Endometrial microvascular endothelial cells (primary cell): ENCODE data around the gene RNF212B. TPM values are rescaled to one million over a fixed set of nuclear protein-coding genes. Genes with fewer than 3 reads are reported as not detected.
"Not testable (repeated sequence)": the region's sequence is repeated elsewhere in the genome, so short reads cannot be mapped to it uniquely, and the experiment has no call there.

ENCODE experiments used
- in situ Hi-C: cut with HindIII; loops from 2 replicates; pipeline ENCODE4 v1.10.0; 2017; ENCODE audit warnings: low sequenced_read_pairs, low pct_unique_long_range_greater_than_20kb; ENCODE audit errors: inconsistent ontology term
- total RNA-seq: library from RNA; depleted of rRNA; stranded (reverse); fragments of >200 nt; gene quantifications from one replicate; pipeline ENCODE4 v1.2.3, GENCODE V29; 2015; ENCODE audit errors: inconsistent ontology term

RNF212B gene
- total RNA-seq, 1 donor from 2014 or later: not detected

DNA sequence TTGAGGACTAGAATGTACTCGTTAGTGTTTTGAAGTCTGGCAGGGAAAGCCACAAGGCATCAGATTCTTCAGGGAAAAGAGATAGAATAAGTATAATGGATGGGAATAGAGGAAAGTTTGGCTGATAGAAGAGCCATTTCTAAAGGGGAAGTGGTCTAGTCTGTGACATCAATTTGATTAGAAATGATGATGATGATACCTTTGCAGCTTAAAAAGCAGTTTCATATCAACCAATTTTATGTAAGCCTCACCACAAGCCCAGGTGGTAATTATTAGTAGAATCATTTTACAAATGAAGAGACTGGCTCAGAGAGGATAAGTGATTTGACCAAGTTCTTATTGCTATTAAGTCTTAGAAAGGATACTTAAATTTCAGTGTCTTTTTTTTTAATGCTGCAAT, 2.9 kb downstream of the RNF212B start:
- in situ Hi-C loops: no loop called here

DNA sequence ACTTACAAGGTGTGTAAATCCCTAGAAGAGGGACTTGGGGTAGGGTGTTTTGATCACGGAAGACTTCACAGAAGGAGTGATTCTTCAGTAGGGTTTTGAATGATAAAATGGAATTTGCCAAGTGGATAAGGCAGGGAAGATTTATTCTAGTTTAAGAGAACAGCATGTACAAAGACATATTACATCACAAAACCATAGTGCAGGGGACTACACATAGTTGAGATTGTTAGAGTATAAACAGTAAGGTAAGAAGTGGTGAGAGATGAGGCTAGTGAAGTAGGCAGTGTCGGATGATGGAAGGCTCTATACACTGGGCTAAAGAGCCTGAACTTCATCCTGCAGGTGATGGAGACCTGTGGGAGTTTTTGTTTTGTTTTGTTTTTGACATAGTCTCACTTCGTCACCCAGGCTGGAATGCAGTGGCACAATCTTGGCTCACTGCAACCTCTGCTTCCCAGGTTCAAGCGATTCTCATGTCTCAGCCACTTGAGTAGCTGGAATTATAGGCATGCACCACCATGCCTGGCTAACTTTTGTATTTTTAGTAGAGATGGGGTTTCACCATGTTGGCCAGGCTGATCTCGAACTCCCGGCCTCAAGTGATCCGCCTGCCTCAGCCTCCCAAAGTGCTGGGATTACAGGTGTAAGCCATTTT, 3.5 kb downstream of the RNF212B start:
- in situ Hi-C loops: not testable (repeated sequence)

DNA sequence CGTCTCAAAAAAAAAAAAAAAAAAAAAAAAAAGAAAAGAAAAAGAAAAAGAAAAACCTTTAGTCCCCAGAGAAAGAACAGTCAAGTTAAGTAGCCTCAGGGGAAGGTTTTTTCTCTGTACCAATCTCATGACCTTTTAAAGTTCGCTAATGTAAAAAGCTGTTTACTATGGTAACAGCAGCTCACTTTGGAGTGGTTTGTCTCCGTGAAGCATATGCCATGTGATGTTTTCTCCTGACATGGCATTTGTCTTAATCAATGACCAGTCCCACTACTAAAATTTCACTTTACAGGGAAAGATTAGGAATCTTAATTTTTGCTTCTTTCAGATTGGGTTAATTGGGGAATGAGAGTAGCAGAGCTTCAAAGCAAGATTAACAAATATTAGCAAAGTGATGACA, 4.3 kb downstream of the RNF212B start:
- in situ Hi-C loops: no loop called here

DNA sequence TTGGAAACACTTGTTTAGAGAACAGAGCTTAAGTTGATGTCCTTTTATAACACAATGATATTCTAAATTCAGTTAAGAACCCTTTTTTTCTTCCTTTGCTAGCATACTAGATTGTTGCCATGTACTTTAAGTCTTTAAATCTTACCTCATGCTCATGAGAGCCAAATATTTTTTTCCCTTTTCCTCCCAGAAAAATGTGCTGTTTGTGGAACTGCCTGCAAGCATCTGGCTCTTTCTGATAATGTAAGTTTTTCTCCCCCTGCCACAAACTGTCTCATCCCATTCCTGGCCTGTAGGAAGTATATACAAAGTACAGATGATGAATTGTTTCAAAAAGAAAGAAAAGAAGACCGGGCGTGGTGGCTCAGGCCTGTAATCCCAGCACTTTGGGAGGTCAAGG, 5.3 kb downstream of the RNF212B start:
- in situ Hi-C loops: no loop called here

DNA sequence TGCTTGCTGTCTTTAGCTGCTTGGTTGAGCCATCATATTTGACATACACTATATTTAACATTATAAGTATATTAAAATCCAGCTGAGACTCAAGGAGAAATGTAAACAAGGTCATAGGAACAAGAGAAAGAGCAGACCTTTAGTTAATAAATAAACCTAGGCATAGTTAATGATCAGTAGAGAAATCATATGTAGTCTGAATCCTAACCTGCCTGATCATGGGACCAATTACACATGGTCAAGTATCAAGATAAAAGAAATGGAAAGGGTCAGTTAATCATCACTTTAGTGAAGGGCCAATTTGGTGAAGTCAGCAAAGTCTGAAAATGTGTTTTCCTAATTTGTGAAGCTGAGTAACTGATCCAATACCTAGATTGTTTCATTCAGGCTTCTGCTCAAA, 7.5 kb downstream of the RNF212B start:
- in situ Hi-C loops: no loop called here

DNA sequence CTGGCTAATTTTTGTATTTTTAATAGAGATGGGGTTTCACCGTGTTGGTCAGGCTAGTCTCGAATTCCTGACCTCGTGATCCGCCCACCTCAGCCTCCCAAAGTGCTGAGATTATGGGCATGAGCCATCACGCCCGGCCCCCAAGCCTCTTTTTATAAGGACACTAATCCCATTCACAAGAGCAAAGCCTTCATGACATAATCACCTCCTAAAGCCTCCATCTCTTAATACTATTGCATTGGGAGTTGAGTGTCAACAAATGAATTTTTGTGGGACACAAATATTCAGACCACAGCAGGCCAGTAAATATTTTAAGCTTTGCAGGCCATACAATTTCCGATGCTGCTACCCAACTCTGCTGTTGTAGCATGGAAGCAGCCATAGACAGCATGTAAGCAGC, 10.9 kb downstream of the RNF212B start:
- in situ Hi-C loops: no loop called here

DNA sequence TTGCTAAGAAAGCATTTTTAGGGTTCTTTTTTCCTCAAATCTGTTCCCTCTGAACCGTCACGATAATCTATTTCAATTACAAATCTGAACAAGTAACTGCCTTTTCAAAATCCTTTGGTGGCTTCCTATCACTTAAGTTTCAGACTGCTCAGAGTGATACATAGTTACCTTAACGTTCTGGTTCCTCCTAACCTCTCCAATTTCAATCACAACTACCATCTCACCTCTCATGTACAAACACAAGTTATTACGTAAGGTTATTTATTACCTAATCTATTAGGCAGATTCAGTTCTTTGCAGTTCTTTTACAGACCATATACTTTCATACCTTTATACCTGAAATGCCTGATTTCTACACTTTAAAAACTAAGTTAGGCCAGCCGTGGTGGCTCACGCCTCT, 12.1 kb downstream of the RNF212B start:
- in situ Hi-C loops: no loop called here

DNA sequence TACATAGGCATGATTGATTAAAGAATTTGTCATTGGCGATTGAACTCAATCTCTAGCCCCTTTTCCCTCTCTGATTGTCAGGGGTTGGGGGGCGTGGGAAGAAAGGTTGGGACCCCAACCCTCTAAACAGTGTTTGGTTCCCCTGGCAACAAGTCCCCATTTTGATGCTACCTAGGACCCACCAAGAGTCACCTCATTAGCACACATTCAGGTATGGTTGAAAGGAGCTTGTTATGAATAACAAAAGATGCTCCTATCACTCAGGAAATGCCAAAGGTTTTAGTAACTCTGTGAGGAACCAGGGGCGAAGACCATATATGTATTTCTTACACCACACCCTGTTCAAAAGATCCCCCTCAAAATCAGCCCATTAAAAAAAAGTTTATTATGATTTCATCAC, 14.3 kb downstream of the RNF212B start:
- in situ Hi-C loops: no loop called here

DNA sequence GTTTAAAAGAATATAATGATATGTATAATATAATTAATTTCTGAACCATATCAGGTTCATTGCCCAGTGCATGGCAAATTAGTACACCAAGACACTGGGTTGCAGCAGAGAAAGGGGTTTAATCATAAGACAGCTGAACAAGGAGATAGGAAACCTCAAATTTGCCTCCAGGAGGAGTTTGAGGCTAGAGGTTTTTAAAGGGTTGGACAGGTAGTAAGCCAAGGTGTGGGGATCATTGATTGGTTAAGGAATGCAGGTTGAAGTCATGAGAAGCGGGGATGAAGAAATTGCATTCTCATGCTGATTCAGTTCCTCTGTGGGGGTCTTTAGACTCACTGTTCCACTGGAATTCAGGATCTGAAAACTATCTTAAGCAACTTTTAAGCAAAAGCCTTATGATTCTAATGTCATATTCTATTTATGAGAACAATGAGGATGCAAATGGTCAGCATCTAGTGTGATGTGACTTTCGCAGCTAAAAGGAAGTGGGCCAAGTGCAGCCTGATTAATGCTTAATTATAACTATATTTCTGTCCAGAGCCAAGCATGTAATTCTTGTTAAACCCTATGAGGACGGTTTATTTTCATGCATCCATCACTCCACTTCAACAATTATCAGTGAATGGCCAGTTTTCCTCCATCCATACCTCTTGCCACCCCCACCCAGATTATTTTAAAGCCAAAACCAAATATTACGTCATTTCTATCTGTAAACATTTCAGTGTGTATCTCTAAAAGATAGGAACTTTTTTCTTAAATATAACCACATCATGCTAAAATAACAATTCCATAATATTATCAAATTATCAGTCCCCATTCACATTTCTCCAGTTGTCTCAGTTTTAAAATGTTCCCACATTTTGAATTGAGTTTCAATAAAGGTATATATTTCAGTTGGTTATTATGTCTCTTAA, 14.9 kb downstream of the RNF212B start:
- in situ Hi-C loops: no loop called here

DNA sequence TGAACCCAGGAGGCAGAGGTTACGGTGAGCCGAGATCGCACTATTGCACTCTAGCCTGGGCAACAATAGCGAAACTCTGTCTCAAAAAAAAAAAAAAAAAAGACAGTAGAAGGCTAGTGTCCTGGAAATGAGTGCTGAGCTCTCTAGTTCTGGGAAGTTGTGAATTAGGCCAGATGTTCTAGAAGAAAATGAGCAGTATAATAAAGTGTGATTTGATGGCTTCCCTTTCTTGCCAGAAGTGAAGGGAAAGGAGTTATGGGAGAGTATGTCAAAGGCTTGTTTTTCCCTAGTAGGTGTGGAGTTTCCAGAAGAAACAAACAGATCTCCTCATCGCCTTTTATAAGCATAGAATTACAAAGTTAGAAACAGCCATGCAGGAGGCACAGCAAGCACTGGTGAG, 20.5 kb downstream of the RNF212B start:
- in situ Hi-C loops: no loop called here

DNA sequence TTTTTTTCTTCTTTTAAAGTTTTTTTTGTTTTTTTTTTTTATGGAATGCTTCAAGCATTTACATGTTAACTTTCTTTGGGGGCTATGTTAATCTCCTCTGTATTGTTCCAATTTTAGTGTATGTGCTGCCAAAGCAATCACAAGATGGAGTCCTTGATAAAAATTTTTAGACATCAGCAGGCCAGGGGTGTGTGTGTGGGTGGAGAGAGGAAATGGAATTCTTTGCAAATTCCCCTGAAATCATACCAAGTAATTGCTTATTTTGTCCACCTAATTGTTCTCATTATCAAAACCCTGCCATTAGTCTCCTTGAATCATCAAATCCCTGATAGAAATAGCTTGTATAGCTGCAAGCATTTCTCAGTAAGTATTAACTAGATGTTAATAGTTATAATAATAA, 21.7 kb downstream of the RNF212B start:
- in situ Hi-C loops: no loop called here

DNA sequence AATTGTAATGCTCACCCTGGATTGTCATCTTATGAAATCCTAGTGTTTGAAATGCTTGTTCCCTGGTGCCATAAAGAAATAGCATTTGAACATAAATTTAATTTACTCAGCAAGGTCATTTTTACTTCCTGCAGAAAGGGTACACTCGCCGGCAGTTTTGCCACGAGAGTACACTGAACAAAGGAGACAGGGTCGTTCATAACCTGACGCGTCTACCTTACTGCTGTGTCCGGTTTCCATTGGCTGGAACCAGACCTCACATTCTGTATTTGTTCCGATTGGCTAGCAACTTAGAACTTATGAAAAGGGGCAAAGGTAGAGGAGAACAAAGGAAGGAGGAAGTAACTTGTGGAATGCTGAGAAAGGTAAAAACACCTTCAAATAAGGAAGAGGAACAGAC, 23.1 kb downstream of the RNF212B start:
- in situ Hi-C loops: not testable (repeated sequence)

DNA sequence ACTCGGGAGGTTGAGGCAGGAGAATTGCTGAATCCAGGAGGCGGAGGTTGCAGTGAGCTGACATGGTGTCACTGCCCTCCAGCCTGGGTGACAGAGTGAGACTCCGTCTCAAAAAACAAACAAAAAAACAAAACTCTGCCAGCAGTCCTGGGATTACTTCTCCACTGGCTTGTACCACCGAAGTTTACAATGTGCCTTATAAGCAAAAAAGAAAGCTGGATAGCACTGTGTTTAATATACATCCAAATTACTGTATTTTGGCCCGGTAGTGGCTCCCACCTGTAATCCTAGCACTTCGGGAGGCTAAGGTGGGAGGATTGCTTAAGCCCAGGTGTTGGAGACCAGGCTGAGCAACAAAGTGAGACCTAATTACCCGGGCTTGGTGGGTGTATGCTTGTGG, 31.5 kb downstream of the RNF212B start:
- in situ Hi-C loops: no loop called here

DNA sequence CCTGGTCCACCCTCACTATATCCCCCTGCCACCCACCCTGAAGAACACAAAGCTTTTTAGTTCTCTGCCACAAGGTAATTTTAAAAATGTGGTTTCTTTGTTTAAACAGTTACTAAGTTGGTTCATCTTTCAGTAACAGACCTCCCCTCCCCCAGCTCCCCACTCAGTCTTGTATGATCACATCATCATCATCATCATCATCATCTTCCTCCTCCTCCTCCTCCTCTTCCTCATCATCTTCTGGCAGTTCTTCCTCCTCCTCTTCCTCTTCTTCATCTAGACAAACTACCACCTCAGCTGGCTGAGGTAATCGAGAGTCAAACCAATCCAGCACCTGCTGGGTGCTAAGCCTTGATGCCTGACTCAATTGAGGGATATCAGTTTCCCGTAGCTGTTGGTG, 37.7 kb downstream of the RNF212B start:
- in situ Hi-C loops: no loop called here

DNA sequence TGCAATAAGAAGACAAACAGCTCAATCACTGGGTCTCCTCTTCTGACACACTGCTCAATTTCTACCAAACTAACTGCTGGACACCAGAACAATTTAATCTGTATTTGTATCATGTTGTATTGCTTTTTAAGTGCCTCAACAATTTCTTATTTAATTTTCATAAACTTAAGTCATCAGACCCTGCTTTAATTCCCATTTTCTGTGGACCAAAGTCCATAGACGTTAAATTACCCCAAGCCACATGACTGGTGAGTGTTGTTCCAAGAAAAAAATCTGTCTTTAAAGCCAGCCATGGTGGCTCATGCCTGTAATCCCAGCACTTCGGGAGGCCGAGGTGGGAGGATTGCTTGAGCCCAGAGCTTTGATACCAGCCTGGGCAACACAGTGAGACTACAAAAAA, 39.5 kb downstream of the RNF212B start:
- in situ Hi-C loops: no loop called here

DNA sequence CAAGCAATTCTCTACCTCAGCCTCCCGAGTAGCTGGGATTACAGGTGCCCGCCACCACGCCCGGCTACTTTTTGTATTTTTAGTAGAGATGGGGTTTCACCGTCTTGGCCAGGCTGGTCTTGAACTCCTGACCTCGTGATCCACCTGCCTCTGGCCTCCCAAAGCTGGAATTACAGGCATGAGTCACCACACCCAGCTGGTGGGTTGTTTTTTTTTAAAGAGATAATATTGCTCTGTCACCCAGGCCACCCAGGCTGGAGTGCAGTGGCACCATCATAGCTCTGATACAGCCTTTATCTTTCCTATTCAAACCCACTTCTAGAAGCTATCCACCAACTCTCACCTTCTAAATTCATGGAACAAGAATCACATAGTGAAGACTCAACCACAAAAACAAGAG, 40.2 kb downstream of the RNF212B start:
- in situ Hi-C loops: not testable (repeated sequence)

DNA sequence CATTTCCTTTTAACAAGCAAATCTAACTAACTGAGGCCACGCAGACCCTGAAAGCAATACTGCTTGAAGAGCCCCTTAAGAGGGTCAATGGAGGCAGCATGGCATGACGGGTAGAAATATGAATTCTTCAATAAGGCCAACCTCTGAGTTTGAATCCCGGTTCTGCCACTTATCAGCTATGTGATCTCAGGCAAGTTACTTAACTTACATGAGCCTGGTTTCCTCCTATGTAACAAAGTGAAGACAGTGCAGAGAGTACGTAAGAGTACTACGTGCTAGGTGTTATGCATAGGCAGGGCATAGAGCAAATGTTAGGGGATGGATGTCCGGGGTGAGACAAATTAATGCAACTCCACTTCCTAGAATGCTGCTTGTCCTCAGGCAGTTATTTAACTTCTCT, 43.5 kb downstream of the RNF212B start:
- in situ Hi-C loops: no loop called here

DNA sequence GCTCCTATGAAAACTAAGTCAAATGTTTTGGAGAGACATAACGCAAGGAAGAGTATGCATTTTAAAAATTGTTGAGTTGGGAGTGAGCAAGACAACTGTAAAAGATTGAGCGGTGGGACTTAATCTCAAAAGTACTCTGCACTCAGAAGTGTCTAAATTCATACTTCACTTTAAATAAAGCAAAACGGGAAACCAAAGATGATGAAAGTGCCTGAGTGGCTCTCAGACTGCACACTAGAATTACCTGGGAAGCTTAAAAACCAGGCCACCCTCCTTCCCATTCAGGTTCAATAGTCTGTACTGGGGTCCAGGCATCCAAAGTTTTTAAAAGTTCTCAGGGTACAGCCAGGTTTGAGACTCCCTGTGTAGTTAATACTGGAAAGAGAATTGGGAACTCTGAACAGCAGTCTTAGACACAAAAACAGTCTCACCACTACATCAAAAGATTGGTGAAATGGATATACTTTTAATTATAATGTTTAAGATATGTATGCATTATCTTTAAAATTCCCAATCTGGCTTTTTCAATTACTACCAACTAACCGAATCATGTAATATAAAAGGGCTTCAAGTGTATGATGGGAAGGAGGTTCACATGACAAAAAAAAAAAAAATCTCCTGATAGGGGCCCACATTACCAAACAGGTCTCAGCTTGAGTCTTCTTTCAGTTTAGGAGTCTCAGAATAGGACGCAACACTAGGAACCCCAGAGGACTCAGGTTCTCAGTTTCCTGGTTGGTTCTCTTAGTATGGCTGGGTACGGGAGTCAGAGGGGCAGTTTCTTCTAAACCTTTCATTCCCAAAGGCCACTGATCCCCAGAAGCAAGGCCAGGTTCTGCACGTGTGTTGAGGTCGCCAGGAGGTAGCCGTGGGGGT, 47.2 kb downstream of the RNF212B start:
- in situ Hi-C loops: no loop called here

DNA sequence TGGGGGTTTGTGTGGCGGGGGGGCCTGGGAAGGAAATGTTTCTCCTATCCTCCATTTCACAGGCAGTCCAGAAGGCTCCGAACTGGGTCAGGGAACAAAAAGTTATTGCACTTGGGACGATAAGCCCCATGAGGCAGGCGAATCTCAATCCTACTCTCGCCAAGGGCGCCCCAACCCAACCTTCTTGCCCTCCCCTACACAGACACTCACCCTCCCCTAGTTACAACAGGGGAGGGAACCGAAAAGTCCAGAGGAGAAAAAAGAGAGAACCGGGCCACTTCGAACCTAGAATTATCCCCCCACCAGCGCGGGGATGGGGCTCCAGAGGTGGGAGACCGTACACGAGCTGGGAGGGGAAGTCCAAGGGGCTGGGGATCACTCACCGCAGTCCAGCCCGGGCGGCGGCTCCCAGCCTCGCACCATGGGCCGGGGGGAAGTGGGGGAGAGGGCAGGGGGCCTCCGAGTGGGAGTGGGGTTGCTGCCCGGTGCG, 47.8 kb downstream of the RNF212B start:
- in situ Hi-C loops: no loop called here
